ENCODE results near the gene GPR162. TPM values are rescaled to one million over a fixed set of nuclear protein-coding genes. Genes with fewer than 3 reads are reported as not detected.
A peak's percentile ranks its signal among the peaks of the same experiment; 100 is the strongest.

Gene GPR162
- total RNA-seq, 2 experiments from 2014 or later = not detected

GRCh38 chr12:6851153-6851920 lies 29.7 kb downstream of the GPR162 start, which contains the start of gene CDCA3:
TSS of gene CDCA3 (minus strand) at chr12:6851286. CDS start at chr12:6850952, 334 bp downstream.
- peaks cover 6% of the 10 kb centered on the region for H4K20me1 ChIP-seq (ENCODE audit: insufficient read depth, low read length)
- peak; percentile 99 for DNase-seq (ENCODE audit: low spot score)
- peaks cover 35% of the 10 kb centered on the region for H3K4me1 ChIP-seq (ENCODE audit: insufficient read depth, low read length, poor library complexity, severe bottlenecking)
- H3K9me2 ChIP-seq (ENCODE audit: insufficient read depth, low read length) = no peaks in the 10 kb centered on the region
- H2AFZ ChIP-seq (ENCODE audit: low read length) = peak within 1 kb of the TSS; percentile 38; the same call in 1 of the 2 replicates
- TF ChIP-seq CTCF (conservative IDR thresholded peaks at IDR 0.05; ENCODE audit: low read length) = no peak
- TF ChIP-seq EZH2phosphoT487 (IDR thresholded peaks at IDR 0.05; ENCODE audit: borderline replicate concordance, low read depth, low read length) = no peak
- H3K27ac ChIP-seq (ENCODE audit: low read depth, low read length, poor library complexity, severe bottlenecking) = peak within 1 kb of the TSS; percentile 86
- no peaks in the 10 kb centered on the region for H3K9me3 ChIP-seq (ENCODE audit: low read length)
- ChIA-PET CTCF (ENCODE audit: unreplicated experiment) (interaction anchor here (0.5 to 2.9 kb wide), 9 partner anchors 9 to 1231 kb away, joined by 3 to 14 read pairs (median 5); partner anchors contain the start of genes GNB3, GPR162, MLF2 and NECAP1), POLR2A (interaction anchor here (0.5 to 6.0 kb wide), 33 partner anchors 8 to 1379 kb away, joined by 3 to 101 read pairs (median 4); partner anchors contain the start of genes C12orf57, COPS7A, ENO2 and GNB3)
- peaks cover 67% of the 10 kb centered on the region for H3K36me3 ChIP-seq (ENCODE audit: insufficient read depth, low read length)
- no TSS peak for BruUV-seq (replicated peaks)
- H3K4me3 ChIP-seq (ENCODE audit: low read depth, low read length, poor library complexity, severe bottlenecking) = peak within 1 kb of the TSS; percentile 93
- intact Hi-C loops (cut with micrococcal nuclease; ENCODE audit: unreplicated experiment) = loop anchor here (1.0 to 5.0 kb wide), 2 partner anchors 40 to 121 kb away; partner anchors contain the start of genes EMG1 and PHB2
- H3K79me2 ChIP-seq (ENCODE audit: insufficient read depth, low read depth, low read length) = peaks cover 47% of the 10 kb centered on the region
- peak within 1 kb of the TSS; percentile 73 for H3K4me2 ChIP-seq (ENCODE audit: low read length)

GRCh38 chr12:6851921-6852650 lies 30.5 kb downstream of the GPR162 start, which contains the start of gene USP5:
TSS of gene USP5 (plus strand) at chr12:6852150. CDS start at chr12:6852180, 30 bp downstream.
- DNase-seq (ENCODE audit: low spot score) = peak; percentile 100
- Histone ChIP-seq H3K27ac (ENCODE audit: low read depth, low read length, poor library complexity, severe bottlenecking) (peak within 1 kb of the TSS; percentile 86), H3K9me2 (ENCODE audit: insufficient read depth, low read length) (no peaks in the 10 kb centered on the region), H3K9me3 (ENCODE audit: low read length) (no peaks in the 10 kb centered on the region), H3K4me3 (ENCODE audit: low read depth, low read length, poor library complexity, severe bottlenecking) (peak within 1 kb of the TSS; percentile 93), H2AFZ (ENCODE audit: low read length) (peak within 1 kb of the TSS; percentile 38; the same call in 1 of the 2 replicates), H3K36me3 (ENCODE audit: insufficient read depth, low read length) (peaks cover 67% of the 10 kb centered on the region), H3K4me1 (ENCODE audit: insufficient read depth, low read length, poor library complexity, severe bottlenecking) (peaks cover 35% of the 10 kb centered on the region), H3K4me2 (ENCODE audit: low read length) (peak within 1 kb of the TSS; percentile 99), H3K79me2 (ENCODE audit: insufficient read depth, low read depth, low read length) (peaks cover 47% of the 10 kb centered on the region), H4K20me1 (ENCODE audit: insufficient read depth, low read length) (peaks cover 6% of the 10 kb centered on the region)
- TF ChIP-seq CTCF (conservative IDR thresholded peaks at IDR 0.05; ENCODE audit: low read length) (no peak), EZH2phosphoT487 (IDR thresholded peaks at IDR 0.05; ENCODE audit: borderline replicate concordance, low read depth, low read length) (no peak)
- intact Hi-C loops (cut with micrococcal nuclease; ENCODE audit: unreplicated experiment) = loop anchor here (1.0 to 5.0 kb wide), 4 partner anchors 15 to 120 kb away; partner anchors contain the start of genes EMG1, PHB2, SPSB2 and TPI1
- ChIA-PET CTCF (ENCODE audit: unreplicated experiment) (interaction anchor here (0.6 to 2.9 kb wide), 8 partner anchors 10 to 1230 kb away, joined by 3 to 14 read pairs (median 5); partner anchors contain the start of genes GNB3, MLF2, NECAP1 and SPSB2), POLR2A (interaction anchor here (0.5 to 6.0 kb wide), 30 partner anchors 9 to 1379 kb away, joined by 3 to 101 read pairs (median 4); partner anchors contain the start of genes C12orf57, COPS7A, ENO2 and GAPDH)
- TSS peak; percentile 76 for BruUV-seq (replicated peaks)
